Vagina (tissue), 2 donors: ENCODE results near the gene LRIF1.

Experiments
- CTCF ChIP-seq, 3 experiments: fragments of 450-650 bp in 2 of 3; fragments of 200-600 bp in 1 of 3; sonication (generic) in 1 of 3; IDR thresholded peaks; one replicate each; pipeline ENCODE4 v1.5.1; 2017 to 2019; ENCODE audit warnings: antibody characterized with exemption in 3 of 3, mild to moderate bottlenecking in 2 of 3, moderate library complexity in 2 of 3
- POLR2A ChIP-seq, 2 donors: fragments of 450-650 bp; IDR thresholded peaks; one replicate each; pipeline ENCODE4 v1.6.1; 2017; ENCODE audit warnings: antibody characterized with exemption in 2 of 2, mild to moderate bottlenecking in 2 of 2, moderate library complexity in 2 of 2
- POLR2AphosphoS5 ChIP-seq, 2 donors: sonication (generic); formaldehyde crosslinking; IDR thresholded peaks; one replicate each; pipeline ENCODE4 v1.9.0; 2017; ENCODE audit warnings: antibody characterized with exemption in 2 of 2, mild to moderate bottlenecking in 2 of 2, low read depth in 1 of 2; ENCODE audit not compliant: insufficient read depth in 1 of 2

GRCh38 chr1:110928191-110928590, 35.5 kb downstream of the LRIF1 start:
- TF ChIP-seq POLR2A (IDR thresholded peaks at IDR 0.05), result no peak
- no peak for TF ChIP-seq CTCF (IDR thresholded peaks at IDR 0.05)
- TF ChIP-seq POLR2AphosphoS5 (IDR thresholded peaks at IDR 0.05; ENCODE audit: insufficient read depth in 1 of 2, low read depth in 1 of 2), result no peak
